ENCODE data around the gene SOX10.
"Not testable (repeated sequence)": the region's sequence is repeated elsewhere in the genome, so short reads cannot be mapped to it uniquely, and the experiment has no call there.

Gene SOX10

GRCh38 chr22:37985751-37986281 lies 1.5 kb upstream of the SOX10 start:
- DNase-seq (ENCODE audit: low read depth): no peak

- DNase-seq (ENCODE audit: low read depth): no peak
Observed at GRCh38 chr22:37985050-37985585, 763 bp upstream of the SOX10 start.

- DNase-seq (ENCODE audit: low read depth): no peak
Observed at GRCh38 chr22:37982938-37983859, 1.2 kb downstream of the SOX10 start.

GRCh38 chr22:37982151-37982785 lies 2.1 kb downstream of the SOX10 start:
- DNase-seq (ENCODE audit: low read depth): no peak

DNA sequence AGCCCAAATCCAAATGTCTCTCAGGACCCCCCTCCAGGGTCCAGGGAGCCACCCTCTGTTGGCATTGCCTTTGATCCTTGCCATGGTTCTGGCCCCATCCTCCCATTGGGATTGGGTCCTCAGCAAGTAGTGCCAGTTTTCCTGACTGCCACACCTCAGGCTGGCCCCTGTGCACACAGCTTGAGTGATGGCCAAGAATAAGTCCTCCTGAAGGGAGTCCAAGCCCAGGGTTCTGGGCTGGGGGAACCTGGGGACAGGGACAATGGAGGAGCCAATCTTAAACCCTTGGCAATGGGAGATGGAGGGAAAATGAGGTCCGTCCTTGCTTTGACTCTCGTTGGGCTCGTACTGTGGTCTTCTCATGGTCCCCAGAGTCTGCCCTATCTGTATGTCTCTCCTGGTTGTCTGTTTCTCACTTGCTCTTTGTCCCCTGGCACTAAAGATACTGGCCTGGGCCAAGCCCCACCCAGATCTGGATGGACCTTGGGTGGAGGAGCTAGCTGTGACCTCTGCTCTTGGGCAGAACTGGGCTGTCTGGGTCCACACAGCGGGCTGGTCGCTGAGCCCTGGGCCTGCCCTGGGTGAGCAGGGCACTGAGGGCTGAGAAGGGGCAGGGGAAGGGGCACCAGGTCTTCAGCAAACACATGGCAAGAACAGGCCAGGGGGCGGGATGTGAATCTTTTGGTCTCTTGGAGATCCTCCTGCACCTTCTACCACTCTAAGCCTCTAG lies 2.9 kb downstream of the SOX10 start:
- no peak for DNase-seq (ENCODE audit: low read depth)

DNA sequence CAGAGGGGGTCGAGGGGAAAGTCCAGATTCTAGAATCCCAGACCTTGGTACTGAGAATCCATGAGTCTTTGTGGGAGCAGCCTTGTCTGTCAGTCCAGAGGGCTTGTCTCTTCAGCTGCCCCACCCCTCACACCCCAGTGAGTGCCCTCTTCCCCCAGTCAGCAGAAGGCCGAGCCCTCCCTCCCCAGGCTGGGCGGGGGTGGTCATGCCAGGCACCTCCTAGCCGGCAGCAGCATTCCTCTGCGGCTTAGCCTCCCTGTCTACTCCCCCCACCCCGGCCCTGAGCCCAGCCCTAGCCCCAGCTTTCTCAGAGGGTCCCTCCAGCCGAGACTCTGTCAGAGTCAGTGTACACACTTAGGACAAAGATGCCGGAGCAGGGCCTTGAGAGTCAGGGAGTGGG lies 4.6 kb downstream of the SOX10 start:
- no peak for DNase-seq (ENCODE audit: low read depth)

DNA sequence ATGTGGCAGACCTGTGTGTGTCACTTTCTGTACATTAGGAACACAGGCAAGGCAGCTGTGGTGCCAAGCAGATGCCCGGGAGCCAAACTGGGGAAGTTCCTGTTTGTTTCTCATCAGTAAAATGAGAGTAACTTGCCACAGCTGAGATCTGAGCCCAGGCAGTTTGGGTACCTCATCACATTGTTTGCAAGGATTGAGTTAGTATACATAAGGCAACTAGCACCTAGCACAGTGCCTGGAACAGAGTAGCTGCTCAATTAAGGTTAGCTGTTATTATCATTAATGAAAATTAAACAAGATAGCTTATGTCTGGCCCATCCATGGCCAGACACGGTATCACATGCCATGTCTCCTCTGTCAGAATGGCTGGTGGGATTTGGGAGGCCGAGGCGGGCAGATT lies 7.8 kb downstream of the SOX10 start:
- DNase-seq (ENCODE audit: low read depth): no peak

DNA sequence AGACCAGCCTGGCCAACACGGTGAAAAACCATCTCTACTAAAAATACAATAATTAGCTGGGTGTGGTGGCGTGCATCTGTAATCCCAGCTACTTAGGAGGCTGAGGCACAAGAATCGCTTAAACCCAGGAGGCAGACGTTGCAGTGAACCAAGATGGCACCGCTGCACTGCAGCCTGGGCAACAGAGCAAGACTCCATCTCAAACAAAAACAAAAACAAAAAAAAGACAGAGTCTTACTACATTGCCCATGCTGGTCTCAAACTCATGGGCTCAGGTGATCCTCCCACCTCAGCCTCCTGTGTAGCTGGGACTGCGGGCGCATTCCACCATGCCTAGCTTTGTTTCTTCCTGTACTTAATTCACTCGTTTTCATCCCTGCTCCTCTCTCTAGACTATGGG lies 8.3 kb downstream of the SOX10 start:
- DNase-seq (ENCODE audit: low read depth): not testable (repeated sequence)

GRCh38 chr22:37975153-37975552 lies 9.2 kb downstream of the SOX10 start:
- DNase-seq (ENCODE audit: low read depth): no peak

GRCh38 chr22:37973271-37974170 lies 10.8 kb downstream of the SOX10 start:
- no peak for DNase-seq (ENCODE audit: low read depth)

- no peak for DNase-seq (ENCODE audit: low read depth)
Observed at GRCh38 chr22:37972527-37972926, 11.8 kb downstream of the SOX10 start.

- DNase-seq (ENCODE audit: low read depth): no peak
Observed at GRCh38 chr22:37971475-37972434, 12.6 kb downstream of the SOX10 start.

DNA sequence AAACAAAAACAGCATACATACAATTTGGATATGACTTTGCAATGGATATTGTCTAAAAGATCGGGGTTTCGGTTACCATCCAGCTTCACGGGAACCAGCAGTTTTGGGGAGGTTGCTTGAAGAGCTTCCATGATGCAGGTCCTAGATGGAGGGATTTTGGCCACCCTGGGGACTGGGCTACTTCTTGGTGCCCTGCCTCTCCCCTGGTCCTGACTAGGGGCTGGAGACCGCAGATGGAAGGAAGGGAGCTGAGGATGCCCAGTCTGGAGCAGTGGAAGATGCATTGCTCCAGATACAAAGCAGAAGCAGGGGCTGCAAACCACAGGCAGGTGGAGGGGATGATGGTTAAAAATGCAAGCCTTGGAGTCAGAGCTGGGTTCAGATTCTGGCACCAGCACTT lies 13.5 kb downstream of the SOX10 start:
- no peak for DNase-seq (ENCODE audit: low read depth)

DNA sequence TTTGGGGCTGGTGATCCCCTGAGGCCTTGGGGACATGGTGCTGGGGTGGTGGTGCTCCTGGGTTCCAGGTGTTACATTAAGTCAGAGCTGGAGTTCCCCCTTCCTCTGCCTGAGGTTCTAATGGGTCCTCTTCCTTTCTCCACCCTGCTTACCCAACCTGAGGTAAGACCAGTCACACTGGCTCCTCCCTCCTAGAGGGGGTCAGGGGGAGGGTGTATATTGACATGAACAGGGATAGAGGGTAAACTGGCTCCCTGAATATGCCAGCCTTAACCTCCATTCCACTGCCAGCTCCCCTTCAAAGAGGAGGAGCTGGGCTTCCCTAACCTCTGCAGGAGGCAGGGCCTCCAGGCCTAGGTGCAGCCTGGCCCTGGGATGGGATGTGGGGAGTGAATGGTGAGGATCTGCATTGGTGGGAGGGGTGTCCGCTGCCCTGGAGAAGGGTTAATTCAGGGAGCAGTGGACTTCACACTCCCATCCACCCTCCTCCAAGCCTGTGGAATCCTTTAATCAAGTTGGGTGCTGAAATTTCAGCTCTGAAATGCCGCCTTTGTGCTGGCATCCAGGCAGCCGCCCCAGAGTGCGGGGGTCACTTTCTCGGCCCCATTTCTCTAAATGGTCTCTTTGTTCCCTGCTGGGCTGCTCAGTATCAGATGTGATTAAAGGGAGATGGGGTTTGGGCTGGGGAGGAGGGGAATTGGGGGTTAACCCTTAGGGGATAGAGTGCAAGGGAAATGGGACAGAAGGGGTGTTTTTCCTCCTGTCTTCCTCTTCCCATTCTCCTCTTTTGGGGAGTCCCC lies 15.7 kb downstream of the SOX10 start:
- no peak for DNase-seq (ENCODE audit: low read depth)

DNA sequence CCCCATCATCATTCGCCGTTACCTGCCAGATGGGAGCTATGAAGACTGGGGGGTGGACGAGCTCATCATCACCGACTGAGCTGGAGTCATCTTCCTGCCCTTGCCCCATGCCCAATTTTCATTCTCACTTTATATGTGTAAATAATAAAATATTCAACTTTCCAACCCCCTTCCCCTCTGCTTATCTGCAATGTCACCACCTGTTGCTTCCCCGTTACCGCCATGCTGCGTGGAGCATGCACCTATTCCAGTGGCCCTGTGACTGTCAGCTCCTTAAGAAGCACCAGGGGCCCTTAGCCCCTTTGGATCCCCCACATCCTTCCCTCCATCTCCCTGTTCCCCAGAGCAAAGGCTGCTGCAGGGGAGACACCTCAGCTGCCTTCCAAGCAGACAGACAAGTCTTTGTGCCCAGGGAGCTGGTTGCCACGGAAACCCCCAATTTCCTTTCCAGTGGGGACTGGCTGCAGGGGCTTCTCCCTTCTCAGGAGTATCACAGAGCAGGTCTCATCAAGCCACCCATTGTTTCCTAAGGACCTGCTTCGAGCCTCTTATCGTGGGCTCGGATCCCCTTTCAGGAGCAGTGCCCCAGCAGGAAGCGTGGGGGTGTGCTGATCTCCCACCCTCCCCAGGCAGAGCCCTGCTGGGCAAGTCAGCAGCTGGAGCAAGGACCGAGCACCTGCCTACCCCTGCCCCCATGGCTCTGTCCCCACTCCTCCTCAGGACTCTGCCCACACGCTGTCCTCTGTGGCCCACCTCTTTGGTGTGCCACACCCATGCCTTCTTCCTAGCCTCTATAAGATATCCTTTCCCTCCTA lies 16.5 kb downstream of the SOX10 start:
- DNase-seq (ENCODE audit: low read depth): no peak

DNA sequence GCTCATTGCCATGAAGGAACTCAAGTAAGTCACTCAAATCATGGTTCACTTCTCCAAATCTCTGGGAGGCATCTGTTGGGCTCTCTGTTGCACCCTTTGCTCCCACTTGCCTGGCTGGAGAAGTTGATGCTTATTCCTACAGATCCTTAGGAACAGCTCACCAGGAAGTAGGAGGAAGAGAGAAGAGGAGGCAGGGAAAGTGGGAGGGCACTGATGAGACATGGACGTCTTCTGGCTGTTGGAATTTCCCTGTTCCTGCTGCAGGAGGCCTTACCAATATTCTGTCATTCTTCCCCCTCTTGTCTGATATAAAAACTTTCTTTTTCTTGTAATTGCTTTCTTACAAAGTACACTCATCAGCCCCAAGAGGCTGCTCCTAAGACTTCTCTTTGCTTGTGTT lies 17.2 kb downstream of the SOX10 start:
- DNase-seq (ENCODE audit: low read depth): no peak

GRCh38 chr22:37965940-37966664 lies 18.3 kb downstream of the SOX10 start:
- DNase-seq (ENCODE audit: low read depth): no peak

- DNase-seq (ENCODE audit: low read depth): no peak
Observed at GRCh38 chr22:37961062-37961461, 23.3 kb downstream of the SOX10 start.
